Endothelial cell of umbilical vein (primary cell): ENCODE measurements around the gene GINS3. TPM values are rescaled to one million over a fixed set of nuclear protein-coding genes. Genes with fewer than 3 reads are reported as not detected.

Experiments used
- BruUV-seq: library from RNA; stranded (reverse); fragments of 400-500 nt; replicated peaks from 2 replicates; lab custom pipeline; 2021; lab: Mats Ljungman, UMichigan
- CTCF ChIA-PET: fragments of 300-600, 350-600 bp; sonication (Branson Sonifier 250); formaldehyde crosslinking; loops from one replicate; lab custom pipeline; 2021; ENCODE audit warnings: antibody characterized with exemption, inconsistent platforms; lab: Charles Lee
- POLR2A ChIA-PET: fragments of 300-600, 350-600 bp; sonication (Branson Sonifier 250); formaldehyde crosslinking; loops from one replicate; lab custom pipeline; 2021; ENCODE audit warnings: antibody characterized with exemption, inconsistent platforms; lab: Charles Lee
- DNase-seq: peaks from one replicate; pipeline ENCODE4 v3.0.0-alpha.2; 2011; ENCODE audit warnings: low read depth, low spot score
- FAIRE-seq: peaks from 2 replicates; lab custom pipeline; 2011; peaks lifted over from hg19 to GRCh38; lab: Jason Lieb, UNC
- H2AFZ ChIP-seq: 2 replicates; pipeline ENCODE4 v1.6.0; 2012; ENCODE audit warnings: low read depth, low read length, control low read depth, inconsistent platforms
- H3K27ac ChIP-seq: 2 replicates; pipeline ENCODE4 v1.5.1; 2011; ENCODE audit warnings: low read depth, mild to moderate bottlenecking, control low read depth, low read length, moderate library complexity; ENCODE audit not compliant: insufficient read depth
- H3K27me3 ChIP-seq, 2 experiments: 2 replicates each; pipeline versions ENCODE4 v1.6.0 to v1.6.1; 2011; ENCODE audit warnings: low read length in 2 of 2, mixed read lengths in 1 of 2; ENCODE audit not compliant: control insufficient read depth in 2 of 2, insufficient read depth in 2 of 2
- H3K36me3 ChIP-seq, 2 experiments: 2 replicates in 1 of 2; 3 replicates in 1 of 2; pipeline ENCODE4 v1.5.1; 2011; ENCODE audit warnings: low read length in 2 of 2, mild to moderate bottlenecking in 1 of 2, moderate library complexity in 1 of 2; ENCODE audit not compliant: control insufficient read depth in 2 of 2, insufficient read depth in 2 of 2; ENCODE audit errors: extremely low read depth in 1 of 2
- H3K4me1 ChIP-seq: 3 replicates; pipeline ENCODE4 v1.5.1; 2011; ENCODE audit warnings: mild to moderate bottlenecking, low read length; ENCODE audit not compliant: control insufficient read depth, insufficient read depth; ENCODE audit errors: extremely low read depth
- H3K4me2 ChIP-seq: 2 replicates; pipeline ENCODE4 v1.6.1; 2011; ENCODE audit warnings: low read length, control low read depth, mixed read lengths; ENCODE audit not compliant: insufficient read depth
- H3K4me3 ChIP-seq, 3 experiments: fragments of 200-600 bp in 1 of 3; sonication (generic), shearing (Covaris generic) in 1 of 3; replicated peaks in 1 of 3; 2 replicates each; pipeline ENCODE4 v1.5.1; 2011 to 2016; ENCODE audit warnings: control low read depth in 3 of 3, low read length in 3 of 3, mild to moderate bottlenecking in 2 of 3, inconsistent platforms in 1 of 3, low read depth in 1 of 3, moderate library complexity in 1 of 3; ENCODE audit not compliant: insufficient read depth in 1 of 3
- H3K79me2 ChIP-seq: 2 replicates; pipeline ENCODE4 v1.6.0; 2012; ENCODE audit warnings: low read length, inconsistent platforms; ENCODE audit not compliant: control insufficient read depth, insufficient read depth
- H3K9ac ChIP-seq: replicated peaks from 2 replicates; pipeline ENCODE3; 2011; ENCODE audit warnings: low read length, control low read depth; ENCODE audit not compliant: insufficient read depth; ENCODE audit errors: extremely low read depth
- H3K9me1 ChIP-seq: replicated peaks from 3 replicates; pipeline ENCODE4 v1.6.0; 2011; ENCODE audit warnings: mild to moderate bottlenecking, low read length; ENCODE audit not compliant: control insufficient read depth, insufficient read depth; ENCODE audit errors: extremely low read depth
- H3K9me3 ChIP-seq: replicated peaks from 2 replicates; pipeline ENCODE4 v1.5.1; 2012; ENCODE audit warnings: low read length, inconsistent platforms; ENCODE audit not compliant: control insufficient read depth, insufficient read depth
- H4K20me1 ChIP-seq: replicated peaks from 2 replicates; pipeline ENCODE3; 2011; ENCODE audit warnings: mild to moderate bottlenecking, low read length; ENCODE audit not compliant: control insufficient read depth, insufficient read depth; ENCODE audit errors: extremely low read depth
- CTCF ChIP-seq, 2 donors: IDR thresholded peaks; 1 replicate in 1 of 2; 2 replicates in 1 of 2; pipeline ENCODE4 v1.5.1; 2011; ENCODE audit warnings: low read length in 2 of 2, mild to moderate bottlenecking in 2 of 2, moderate library complexity in 2 of 2, control low read depth in 1 of 2, inconsistent platforms in 1 of 2, low read depth in 1 of 2; ENCODE audit not compliant: insufficient read depth in 1 of 2; ENCODE audit errors: extremely low read depth in 1 of 2
- EZH2 ChIP-seq: IDR thresholded peaks from 2 replicates; pipeline ENCODE4 v1.6.1; 2012; ENCODE audit warnings: borderline replicate concordance, low read depth, mild to moderate bottlenecking, moderate library complexity, low read length, inconsistent platforms; ENCODE audit not compliant: severe bottlenecking
- FOS ChIP-seq: IDR thresholded peaks from 2 replicates; pipeline ENCODE4 v1.6.1; 2011; ENCODE audit warnings: mild to moderate bottlenecking, low read length, moderate library complexity, borderline replicate concordance; ENCODE audit not compliant: insufficient read depth
- GATA2 ChIP-seq: IDR thresholded peaks from 2 replicates; pipeline ENCODE4 v1.7.0; 2011; ENCODE audit warnings: low read depth, mild to moderate bottlenecking, moderate library complexity, mixed read lengths, low read length; ENCODE audit not compliant: insufficient read length, insufficient read depth
- JUN ChIP-seq: IDR thresholded peaks from 2 replicates; pipeline ENCODE4 v1.6.1; 2011; ENCODE audit warnings: borderline replicate concordance, low read depth; ENCODE audit not compliant: insufficient read length, insufficient read depth
- MAX ChIP-seq: IDR thresholded peaks from 2 replicates; pipeline ENCODE4 v1.6.1; 2011; ENCODE audit not compliant: insufficient read depth, insufficient read length
- MYC ChIP-seq: IDR thresholded peaks from one replicate; pipeline ENCODE4 v1.6.1; 2011; ENCODE audit warnings: mild to moderate bottlenecking, low read depth, low read length
- POLR2A ChIP-seq: IDR thresholded peaks from 2 replicates; pipeline ENCODE4 v1.6.1; 2012; ENCODE audit warnings: low read depth, mild to moderate bottlenecking, control low read depth, low read length
- POLR2AphosphoS5 ChIP-seq: IDR thresholded peaks from 2 replicates; pipeline ENCODE4 v1.6.1; 2012; ENCODE audit warnings: low read depth, mild to moderate bottlenecking, control low read depth, low read length, moderate library complexity; ENCODE audit not compliant: insufficient read depth
- dilution Hi-C: fragments of 300-500 bp; cut with MboI; formaldehyde crosslinking; loops from one replicate; pipeline ENCODE4 v1.15.0; 2019; ENCODE audit warnings: low sequenced_read_pairs; ENCODE audit not compliant: extremely low pct_ligation_motif_present
- intact Hi-C: fragments of 100-400 bp; cut with micrococcal nuclease; formaldehyde crosslinking; loops from one replicate; pipeline ENCODE4 v1.10.0; 2022
- polyA plus RNA-seq, 4 experiments: library from polyadenylated mRNA; depleted of rRNA in 3 of 4; stranded (reverse) in 3 of 4; unstranded in 1 of 4; fragments of >200 nt; gene quantifications; 2 replicates each; pipeline versions ENCODE4 v1.2.1 to v1.2.3, GENCODE V29; 2011 to 2012; ENCODE audit warnings: missing spikeins in 1 of 4
- total RNA-seq: library from RNA; stranded (reverse); gene quantifications from 2 replicates; pipeline ENCODE4 v1.2.3, GENCODE V29; 2021

Gene GINS3
- total and polyA plus RNA-seq, 2 donors (not counting 3 experiments of a cell fraction or from before 2014, with no cell fraction given) = 17.2 to 24.1 TPM

DNA sequence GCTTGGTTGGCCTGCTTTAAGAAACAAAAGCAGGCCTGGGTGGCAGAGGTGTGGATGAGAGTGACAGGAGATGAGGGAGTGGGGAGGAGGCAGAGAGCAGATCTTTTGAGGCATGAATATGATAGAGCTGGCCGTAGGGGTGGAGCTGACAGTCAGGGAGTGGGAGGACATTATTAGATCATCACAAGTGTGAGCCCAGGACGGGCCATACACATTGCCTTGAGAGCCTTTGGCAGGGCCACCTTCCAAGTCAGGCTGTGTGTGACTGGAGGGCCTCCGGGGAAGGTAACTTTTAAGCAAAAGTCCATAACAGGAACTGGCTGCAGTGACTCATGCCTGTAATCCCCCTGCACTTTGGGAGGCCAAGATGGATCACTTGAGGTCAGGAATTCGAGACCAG, 26.3 kb downstream of the GINS3 start:
- no peak overlapping the region for H3K27ac ChIP-seq
- intact Hi-C loops = loop anchor here (5.0 kb wide), 1 partner anchor 39 kb away; no protein-coding TSS in a partner anchor
- H3K4me2 ChIP-seq = no peak overlapping the region
- H3K9me3 ChIP-seq = no peaks in the 10 kb centered on the region
- CTCF ChIA-PET = interaction anchor here (0.9 to 2.7 kb wide), 3 partner anchors 9 to 82 kb away, joined by 3 to 6 read pairs (median 5); no protein-coding TSS in a partner anchor
- H2AFZ ChIP-seq = peak overlapping the region; percentile 80
- dilution Hi-C loops = no loop called here
- DNase-seq = peak; percentile 57
- H3K27me3 ChIP-seq = no peaks in the 10 kb centered on the region
- POLR2A ChIA-PET = no interaction called here
- H3K9ac ChIP-seq = no peak overlapping the region
- H3K4me3 ChIP-seq = no peak overlapping the region
- TF ChIP-seq FOS = no peak
- TF ChIP-seq MYC = no peak
- TF ChIP-seq GATA2 = no peak
- TF ChIP-seq MAX = no peak
- TF ChIP-seq CTCF (IDR thresholded peaks at IDR 0.05; ENCODE audit: extremely low read depth in 1 of 2, insufficient read depth in 1 of 2, low read depth in 1 of 2, low read length in 2 of 2) = no peak
- no peak for TF ChIP-seq POLR2A
- TF ChIP-seq JUN = no peak
- no peak for TF ChIP-seq EZH2
- TF ChIP-seq POLR2AphosphoS5 = no peak
- H3K79me2 ChIP-seq = no peaks in the 10 kb centered on the region
- no peaks in the 10 kb centered on the region for H3K36me3 ChIP-seq
- no peaks in the 10 kb centered on the region for H4K20me1 ChIP-seq
- peaks cover 5% of the 10 kb centered on the region for H3K4me1 ChIP-seq
- FAIRE-seq = peak; percentile 74
- no TSS peak for BruUV-seq
- no peaks in the 10 kb centered on the region for H3K9me1 ChIP-seq
